ENCODE results near the gene KRTAP12-1.
"Not testable (repeated sequence)": the region's sequence is repeated elsewhere in the genome, so short reads cannot be mapped to it uniquely, and the experiment has no call there.

The KRTAP12-1 gene

DNA sequence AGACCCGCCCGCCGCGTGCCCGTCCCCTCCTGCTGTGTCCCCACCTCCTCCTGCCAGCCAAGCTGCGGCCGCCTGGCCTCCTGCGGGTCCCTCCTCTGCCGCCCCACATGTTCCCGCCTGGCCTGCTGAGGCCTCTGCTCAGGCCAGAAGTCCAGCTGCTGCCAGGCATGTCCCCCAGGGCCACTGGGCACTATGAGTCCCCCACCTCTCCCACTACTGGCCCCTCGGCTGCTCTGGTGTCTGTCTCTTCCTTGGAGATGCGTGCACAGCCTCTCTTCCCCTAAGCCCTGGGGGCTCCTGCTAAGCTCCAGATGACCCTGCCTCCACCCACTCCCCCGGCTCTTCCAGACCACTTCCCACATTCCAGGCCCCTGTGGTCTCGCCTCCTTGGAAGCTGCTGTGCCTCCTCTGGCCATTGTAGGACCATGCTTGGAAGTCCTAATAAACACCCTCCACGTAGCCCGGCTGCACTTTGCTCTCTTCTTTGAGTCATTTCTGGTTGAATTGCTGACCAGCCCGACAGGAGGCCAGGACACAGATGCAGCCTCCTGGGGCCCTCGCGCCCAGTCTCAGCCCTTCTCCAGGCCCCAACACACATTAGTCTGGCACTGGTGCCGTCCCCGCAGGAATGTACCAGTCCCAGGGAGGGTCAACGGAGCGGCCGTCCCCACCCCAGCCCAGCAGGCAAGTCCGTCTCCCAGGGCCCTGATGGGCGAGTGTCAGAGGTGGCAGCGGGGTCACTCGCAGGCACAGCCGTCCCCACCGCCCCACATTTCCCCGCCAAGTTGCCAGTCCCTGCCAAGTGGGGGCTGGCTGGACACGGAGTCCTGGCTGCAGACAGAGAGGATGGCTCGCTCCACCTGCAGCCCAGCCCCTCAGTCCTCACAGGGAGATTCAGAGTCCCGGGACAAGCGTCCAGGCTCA is 16.1 kb upstream of the KRTAP12-1 start:
- DNase-seq (ENCODE audit: low read depth) = no peak

DNA sequence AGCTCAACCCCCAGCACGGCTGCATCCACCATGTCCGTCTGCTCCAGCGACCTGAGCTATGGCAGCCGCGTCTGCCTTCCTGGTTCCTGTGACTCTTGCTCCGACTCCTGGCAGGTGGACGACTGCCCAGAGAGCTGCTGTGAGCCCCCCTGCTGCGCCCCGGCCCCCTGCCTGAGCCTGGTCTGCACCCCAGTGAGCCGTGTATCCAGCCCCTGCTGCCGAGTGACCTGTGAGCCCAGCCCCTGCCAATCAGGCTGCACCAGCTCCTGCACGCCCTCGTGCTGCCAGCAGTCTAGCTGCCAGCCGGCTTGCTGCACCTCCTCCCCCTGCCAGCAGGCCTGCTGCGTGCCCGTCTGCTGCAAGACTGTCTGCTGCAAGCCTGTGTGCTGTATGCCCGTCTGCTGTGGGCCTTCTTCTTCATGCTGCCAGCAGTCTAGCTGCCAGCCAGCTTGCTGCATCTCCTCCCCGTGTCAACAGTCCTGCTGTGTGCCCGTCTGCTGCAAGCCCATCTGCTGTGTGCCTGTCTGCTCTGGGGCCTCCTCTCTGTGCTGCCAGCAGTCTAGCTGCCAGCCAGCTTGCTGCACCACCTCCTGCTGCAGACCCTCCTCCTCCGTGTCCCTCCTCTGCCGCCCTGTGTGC is 15.3 kb upstream of the KRTAP12-1 start, which contains the start of gene KRTAP10-12:
Gene KRTAP10-12, plus strand, starts transcription at position 1 of the 639 bp plus-strand sequence. Its CDS starts 30 bp downstream, at position 31.
- not testable (repeated sequence) for DNase-seq (ENCODE audit: low read depth)

DNA sequence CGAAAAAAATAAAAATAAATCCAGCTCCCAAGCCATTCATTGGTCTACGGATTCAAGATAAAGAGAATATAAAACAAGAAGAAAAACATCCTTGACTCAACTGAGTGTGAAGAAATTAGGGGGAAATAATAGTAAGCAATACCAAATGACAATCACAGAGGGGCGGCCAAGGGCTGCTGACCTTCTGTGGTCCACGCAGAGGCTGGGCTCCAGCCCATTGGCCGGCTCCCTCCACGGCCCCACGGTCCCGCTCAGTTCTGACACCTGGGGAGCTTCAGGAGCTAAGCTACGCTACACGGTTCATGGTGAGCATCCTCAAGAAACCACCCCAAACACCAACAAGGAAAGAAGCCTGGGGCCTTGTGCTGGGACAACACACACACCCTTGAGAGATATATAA is 14.6 kb upstream of the KRTAP12-1 start:
- no peak for DNase-seq (ENCODE audit: low read depth)

DNA sequence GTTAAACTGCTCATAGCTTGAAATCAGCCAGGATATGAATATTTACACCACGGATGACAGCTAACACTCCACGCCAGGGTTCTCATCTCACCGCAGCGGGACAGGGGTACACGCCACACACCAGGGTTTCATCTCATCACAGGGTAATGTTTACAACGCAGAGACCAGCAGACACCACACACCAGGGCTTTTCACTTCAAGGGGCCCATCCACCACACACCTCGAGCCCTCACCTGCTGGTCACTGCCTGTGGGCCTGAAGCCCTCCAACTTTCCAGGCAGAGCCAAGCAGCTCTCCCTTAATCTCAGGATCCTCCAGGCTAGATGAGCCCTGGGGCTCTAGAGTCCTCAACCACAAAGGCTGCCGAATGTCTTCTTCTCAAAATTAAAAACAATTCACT is 13.7 kb upstream of the KRTAP12-1 start:
- DNase-seq (ENCODE audit: low read depth) = no peak

DNA sequence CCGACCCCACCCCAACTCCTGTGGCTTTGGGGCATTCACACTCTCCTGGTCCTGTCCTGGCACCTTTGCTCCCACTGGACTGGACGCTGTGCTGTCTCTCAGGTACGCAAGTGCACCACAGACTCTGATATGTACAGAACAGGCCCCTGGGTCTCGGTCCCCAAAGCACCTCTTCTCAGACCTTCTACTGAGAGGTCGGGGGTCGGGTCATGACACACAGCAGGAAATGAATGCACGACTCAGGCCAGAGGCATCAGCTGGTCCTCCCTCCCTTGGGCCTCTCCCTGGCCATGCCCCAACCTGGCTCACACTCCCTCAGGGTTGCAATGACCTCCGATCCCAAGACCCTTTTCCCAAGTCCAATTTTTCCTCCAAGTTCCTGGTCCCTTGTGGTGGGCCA is 13.2 kb upstream of the KRTAP12-1 start:
- DNase-seq (ENCODE audit: low read depth) = no peak

DNA sequence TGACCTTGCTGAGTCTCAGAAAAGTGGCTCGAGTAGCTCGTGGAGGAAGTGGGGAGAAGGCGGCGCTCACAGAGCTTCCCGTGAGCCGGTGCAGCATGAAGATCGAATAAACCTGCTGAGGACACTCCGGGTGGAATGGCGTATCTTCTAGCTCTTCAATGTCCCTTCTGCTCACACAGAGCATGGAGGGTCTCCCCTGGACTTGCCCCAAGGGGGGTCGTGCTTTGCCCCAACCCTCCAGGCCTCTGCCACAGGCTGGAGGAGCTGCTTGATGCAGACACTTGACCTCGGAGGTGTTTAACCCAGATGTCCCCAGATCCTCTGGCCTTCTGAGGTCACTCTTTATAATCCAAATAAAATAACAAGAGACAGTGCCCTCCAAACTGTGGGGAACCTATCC is 12.8 kb upstream of the KRTAP12-1 start:
- no peak for DNase-seq (ENCODE audit: low read depth)

DNA sequence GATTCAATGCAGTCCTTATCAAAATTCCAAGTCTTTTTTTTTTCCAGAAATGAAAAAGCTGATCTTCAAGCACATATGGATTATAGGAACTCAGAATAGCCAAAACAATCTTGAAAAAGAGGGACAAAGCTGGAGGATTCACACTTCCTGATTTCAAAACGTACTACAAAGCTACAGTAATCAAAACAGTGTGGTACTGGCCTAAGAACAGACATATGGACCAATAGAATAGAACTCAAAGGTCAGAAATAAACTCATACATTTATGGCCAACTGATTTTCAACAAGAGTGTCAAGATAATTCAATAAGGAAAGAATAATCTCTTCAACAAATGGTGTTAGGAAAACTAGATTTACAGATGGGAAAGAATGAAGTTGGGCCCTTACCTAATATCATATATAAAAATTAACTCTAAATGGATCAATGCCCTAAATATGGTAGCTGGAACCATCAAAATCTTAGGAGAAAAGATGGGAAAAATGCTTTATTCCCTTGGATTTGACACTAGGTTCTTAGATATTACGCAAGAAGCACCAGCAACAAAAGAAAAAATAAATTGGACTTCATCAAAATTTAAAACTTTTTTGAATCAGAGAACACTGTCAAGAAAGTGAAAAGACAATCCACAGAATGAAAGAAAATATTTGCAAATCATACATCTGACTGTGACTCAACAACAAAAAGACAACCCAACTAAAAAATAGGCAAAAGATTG is 11.0 kb upstream of the KRTAP12-1 start:
- DNase-seq (ENCODE audit: low read depth) = no peak

DNA sequence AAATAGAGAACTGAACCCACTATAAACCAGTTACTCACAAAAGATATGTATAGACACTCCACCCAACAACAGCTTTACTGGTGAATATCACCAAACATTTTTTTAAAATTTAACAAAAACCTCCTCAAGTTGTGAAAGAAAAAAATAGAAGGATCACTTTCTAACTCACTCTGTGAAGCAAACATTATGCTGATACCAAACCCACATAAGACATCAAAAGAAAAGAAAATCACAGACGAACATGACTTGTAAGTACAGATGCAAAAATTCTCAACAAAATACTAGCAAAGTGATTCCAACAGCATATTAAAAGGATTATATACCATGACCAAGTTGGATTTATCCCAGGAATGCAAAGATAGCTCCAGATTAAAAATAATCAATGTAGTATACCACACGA is 9.7 kb upstream of the KRTAP12-1 start:
- no peak for DNase-seq (ENCODE audit: low read depth)

DNA sequence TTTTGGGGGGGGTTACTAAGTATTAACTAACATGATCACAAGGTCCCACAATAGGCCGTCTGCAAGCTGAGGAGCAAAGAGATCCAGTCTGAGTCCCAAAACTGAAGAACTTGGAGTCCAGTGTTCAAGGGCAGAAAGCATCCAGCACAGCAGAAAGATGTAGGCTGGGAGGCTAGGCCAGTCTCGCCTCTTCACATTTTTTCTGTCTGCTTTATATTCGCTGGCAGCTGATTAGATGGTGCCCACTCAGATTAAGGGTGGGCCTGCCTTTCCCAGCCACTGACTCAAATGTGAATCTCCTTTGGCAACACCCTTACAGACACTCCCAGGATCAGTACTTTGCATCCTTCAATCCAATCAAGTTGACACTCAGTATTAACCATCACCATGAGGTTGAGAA is 7.8 kb upstream of the KRTAP12-1 start:
- not testable (repeated sequence) for DNase-seq (ENCODE audit: low read depth)

DNA sequence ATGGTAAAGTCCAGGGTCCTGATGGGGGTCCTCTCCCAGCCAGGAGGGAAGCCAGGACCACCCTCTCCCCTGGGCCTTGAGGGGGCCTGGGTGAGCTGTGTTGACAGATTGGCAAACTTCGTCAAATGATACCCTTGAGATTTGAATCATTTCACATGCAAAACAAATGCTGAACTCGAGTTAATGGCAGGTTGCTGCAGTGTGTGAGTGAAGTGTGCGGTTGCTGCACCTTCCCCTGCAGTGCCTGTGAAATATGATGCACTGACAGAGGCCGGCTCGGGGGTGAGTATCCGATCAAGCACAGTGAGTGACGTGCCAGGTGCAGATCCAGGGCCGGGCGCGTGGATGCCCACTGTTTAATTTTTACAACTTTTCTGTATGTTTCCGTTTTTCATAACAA is 5.7 kb upstream of the KRTAP12-1 start:
- DNase-seq (ENCODE audit: low read depth) = no peak

DNA sequence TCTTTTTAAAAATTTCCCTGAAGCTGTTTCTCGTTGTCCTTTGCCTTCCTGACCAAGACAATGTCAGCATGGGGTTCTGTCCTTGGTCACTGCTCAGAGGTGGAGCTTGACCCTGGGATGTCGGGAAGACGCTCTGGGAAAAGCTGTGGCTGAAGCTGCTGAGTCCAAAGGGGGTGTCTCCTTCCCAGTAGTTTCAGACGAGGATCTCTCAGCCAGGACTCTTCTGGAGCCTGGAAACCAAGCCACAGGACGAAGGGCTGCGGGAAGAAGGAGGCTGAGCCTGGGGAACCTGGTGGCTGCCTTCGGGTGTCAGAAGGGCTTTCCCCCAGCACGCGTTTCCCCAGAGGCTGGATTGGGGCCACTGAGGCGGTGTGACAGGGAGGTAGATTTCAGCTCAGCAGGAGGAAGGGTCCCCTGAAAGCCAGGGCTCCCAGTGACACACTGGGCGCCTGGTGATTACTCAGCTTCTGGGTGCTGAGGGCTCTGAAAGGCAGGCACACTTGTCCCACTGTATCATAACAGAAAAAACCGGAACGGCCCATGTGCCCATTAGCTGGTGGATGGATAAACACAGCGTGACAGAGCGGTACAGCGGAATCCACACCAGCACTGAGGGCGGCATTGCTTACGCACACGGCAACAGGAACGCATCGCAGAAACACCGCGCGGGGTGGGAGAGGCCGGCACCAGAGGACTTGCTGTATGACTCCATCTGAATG is 5.0 kb upstream of the KRTAP12-1 start:
- no peak for DNase-seq (ENCODE audit: low read depth)

DNA sequence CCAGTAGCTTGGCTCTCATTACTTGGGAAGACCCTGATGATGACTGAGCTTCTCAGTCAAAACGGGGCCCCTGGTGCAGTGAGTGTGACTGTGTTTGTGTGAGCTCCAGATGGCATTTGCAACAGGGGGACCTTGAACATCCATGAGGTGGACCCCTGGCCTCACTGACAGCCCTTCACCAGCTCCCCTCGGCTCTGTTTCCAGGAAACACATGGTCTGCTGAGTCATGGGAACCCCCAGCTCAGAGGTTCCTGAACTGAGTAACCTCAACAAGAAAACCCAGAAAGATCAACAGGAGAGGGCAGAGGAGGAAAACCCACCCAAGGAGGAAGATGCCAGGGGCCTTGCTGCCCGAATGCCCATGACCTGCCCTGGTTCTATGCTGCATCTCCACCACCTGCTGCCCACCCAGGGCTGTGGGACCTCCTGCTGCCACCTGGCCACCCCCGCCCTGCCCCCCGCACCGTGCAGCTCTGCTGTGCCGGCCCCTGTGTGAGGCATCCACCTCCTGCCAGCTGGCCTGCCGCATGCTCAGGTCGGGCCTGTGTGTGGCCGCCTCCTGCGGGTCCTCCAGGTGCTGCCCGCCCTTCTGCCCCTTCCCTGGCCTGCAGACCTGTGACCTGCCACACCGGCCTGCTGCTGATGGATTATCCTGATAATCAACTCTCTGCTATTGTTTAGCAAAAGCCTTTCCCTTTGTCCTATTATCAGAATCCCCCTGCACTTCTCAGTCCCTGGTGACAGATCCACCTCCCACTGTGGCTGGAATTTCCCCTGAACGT is 4.2 kb upstream of the KRTAP12-1 start:
- DNase-seq (ENCODE audit: low read depth) = no peak

DNA sequence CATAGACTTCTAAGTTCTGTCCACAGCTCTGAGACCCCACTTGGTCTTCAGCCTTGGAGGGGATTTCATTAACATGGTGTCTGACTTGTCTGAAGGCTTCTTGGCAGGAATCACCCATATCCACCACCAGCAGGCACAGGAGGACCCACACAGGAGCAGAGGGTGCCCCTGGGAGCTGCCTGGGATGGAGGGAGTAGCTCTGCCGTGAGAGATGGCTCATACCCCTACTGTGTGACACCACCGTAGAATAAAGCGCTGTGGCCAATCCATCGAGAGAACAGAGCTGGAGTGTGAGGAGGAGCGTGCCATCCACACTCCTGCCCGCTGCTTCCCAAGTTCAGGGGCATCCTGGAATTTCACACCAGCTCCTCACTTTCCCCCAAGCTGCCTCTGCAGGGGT is 3.1 kb upstream of the KRTAP12-1 start:
- not testable (repeated sequence) for DNase-seq (ENCODE audit: low read depth)

DNA sequence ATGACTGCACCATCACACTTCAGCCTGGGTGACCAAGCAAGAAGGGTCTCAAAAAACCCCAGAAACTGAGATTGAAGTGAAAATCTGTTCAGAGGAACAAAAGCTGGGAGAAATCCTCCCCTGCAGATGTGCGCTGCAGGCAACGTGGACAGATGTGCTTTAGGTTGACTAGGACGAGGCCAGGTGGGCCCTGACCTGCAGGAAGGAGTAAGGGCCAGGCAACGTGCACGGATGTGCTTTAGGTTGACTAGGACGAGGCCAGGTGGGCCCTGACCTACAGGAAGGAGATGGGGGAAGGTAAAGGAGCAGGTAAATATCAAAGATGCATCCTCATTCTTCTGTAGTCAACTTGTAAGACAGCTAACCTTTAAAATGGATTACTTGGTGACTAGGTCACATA is 2.5 kb upstream of the KRTAP12-1 start:
- no peak for DNase-seq (ENCODE audit: low read depth)

DNA sequence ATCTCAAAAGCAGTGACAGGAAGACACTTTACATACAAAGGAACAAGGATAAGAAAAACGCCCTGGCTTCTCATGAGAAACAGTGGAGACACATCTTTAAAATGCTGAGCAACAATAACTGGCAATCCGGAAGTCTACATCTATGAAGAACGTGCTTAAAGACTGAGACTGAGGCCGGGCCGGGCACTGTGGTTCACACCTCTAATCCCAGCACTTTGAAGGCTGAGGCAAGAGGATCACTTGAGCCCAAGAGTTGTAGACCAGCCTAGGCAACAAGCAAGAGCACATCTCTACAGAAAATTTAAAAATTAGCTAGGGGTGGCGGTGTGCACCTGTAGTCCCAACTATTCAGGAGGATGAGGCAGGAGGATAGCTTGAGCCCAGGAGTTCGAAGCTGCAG is 2.1 kb upstream of the KRTAP12-1 start:
- no peak for DNase-seq (ENCODE audit: low read depth)

DNA sequence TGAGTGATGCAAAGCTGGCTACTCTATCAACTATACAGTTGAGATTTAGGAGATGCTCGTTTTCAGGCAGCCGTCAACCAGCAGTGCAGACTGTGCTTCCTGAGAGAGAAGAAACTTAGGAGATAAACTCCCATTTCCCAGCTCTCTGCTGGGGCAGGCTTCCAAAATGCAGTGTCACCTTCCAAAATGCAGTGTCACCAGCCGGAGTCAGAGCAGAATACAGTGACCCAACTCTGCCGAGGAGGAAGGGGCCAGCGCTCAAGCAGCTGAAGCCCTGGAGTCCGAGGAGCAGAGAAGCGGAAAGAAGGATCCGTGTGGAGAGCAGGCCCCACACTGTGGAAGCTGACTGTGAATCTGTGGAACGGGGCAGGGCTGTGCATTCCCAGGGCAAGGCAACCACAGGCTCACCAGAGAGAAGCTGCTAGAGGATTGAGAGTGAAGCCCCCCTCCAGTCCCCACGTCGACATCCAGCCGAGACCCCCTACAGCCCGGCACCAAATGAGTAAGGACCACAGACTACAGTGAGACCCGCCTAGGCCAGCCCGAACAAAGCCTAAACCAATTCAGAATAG is 703 bp upstream of the KRTAP12-1 start:
- DNase-seq (ENCODE audit: low read depth) = no peak

DNA sequence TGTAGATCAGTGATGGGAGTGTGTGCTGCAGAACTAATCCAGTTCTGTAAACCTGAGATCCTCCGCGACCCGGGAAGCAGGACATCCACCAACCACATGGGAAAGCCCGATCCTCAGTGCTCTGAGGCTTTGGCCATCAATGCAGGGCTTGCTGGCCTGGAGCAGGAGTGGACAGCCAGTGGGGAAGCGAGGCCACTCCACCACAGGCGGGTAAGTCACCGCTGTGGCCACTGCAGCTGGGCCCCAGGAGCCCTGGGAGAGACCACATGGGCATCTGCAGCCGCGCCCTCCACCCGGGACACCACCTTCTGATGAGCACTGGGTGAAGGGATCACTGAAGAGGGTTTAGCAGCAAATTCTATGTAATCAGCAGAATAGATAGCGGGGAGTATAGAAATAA is 811 bp downstream of the KRTAP12-1 start:
- DNase-seq (ENCODE audit: low read depth) = no peak

DNA sequence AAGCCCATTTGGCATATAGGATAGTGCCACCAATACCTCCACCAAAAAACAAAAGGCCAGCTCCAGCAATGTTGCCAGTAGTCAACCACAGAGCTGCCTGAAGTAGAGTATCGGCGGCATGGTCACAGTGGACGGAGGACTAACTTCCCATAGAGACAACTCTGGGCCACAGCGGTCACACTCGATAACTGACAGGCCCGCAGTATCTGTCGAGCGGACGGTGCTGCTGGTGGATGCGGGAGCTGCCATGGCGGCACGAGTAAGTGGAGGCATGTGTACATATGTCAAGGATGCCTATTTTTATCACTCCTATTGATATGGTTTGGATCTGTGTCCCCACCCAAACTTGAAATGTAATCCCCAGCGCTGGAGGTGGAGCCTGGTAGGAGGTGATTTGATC is 4.1 kb downstream of the KRTAP12-1 start:
- no peak for DNase-seq (ENCODE audit: low read depth)

DNA sequence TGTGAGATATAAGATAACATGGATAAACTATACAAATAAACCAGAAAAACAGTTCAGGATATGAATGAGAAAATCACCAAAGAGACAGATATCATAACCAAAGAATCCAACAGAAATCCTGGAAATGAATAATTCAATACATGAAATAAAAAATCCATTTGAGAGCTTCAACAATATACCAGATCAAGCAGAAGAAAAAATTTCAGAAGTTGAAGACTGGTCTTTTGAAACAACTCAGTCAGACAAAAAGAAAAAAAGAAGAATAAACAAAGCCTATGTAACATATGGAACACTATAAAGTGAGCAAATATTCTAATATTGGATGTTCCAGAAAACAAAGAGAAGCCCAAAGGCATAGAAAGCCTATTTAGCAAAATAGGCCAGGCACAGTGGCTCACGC is 10.1 kb downstream of the KRTAP12-1 start:
- no peak for DNase-seq (ENCODE audit: low read depth)

DNA sequence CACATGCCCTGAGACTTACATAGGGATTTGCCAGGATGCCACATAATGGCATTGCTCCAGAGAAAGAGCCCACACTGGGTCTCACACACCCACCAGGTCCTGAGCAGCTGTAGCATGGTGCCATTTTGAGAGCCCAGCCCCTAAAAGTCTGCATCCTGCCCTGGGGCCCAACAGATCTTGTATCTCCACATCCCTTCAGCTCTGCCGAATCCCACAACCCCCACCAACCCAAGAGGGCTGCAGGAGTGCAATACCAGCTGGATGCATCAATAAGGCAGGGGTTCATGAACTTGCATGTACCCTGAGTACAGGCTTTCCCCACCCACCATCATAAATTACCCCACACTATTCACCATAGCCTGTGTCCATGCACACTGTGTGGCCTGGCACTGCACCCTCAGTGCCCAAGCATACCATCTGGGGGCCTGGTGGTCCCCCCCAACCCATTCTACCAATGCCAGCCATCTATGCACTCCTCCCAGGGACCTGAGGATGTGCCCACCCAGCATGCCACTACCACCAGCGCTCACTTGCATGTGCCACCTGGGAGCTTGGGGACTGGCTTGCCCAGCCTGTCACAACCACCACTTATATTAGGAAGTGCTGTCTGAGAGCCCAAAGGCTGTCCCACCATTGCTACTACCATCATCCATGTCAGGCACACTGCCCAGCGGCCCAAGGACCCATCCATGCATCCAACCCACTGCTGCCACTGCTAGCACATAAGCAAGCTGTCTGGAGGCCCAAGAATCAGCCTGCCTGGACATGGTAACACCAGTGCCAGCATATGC is 11.1 kb downstream of the KRTAP12-1 start:
- no peak for DNase-seq (ENCODE audit: low read depth)
